WTC11 (cell line): ENCODE results near the gene ASPHD2. TPM values are rescaled to one million over a fixed set of nuclear protein-coding genes. Genes with fewer than 3 reads are reported as not detected.

Experiments
- ATAC-seq: fragments of 200-7000 bp; cut with Tn5 transposase; 2 replicates; pipeline ENCODE4 v1.10.0; 2021; ENCODE audit warnings: mild to moderate bottlenecking, moderate library complexity
- CTCF ChIA-PET: fragments of 300-600 bp; sonication (Branson Sonifier 250); formaldehyde crosslinking; loops from one replicate; lab custom pipeline; 2021; ENCODE audit warnings: antibody characterized with exemption; lab: Charles Lee
- POLR2A ChIA-PET: fragments of 350-600 bp; sonication (Branson Sonifier 250); formaldehyde crosslinking; loops from one replicate; lab custom pipeline; 2021; ENCODE audit warnings: antibody characterized with exemption; lab: Charles Lee
- DNase-seq: peaks from one replicate; pipeline ENCODE4 v3.0.0; 2021; ENCODE audit warnings: low spot score
- H3K27ac Mint-ChIP-seq: 2 replicates; pipeline ENCODE4 v1.8.0; 2021; ENCODE audit warnings: mixed read lengths
- H3K27me3 Mint-ChIP-seq: 2 replicates; pipeline ENCODE4 v1.8.0; 2021; ENCODE audit warnings: low read depth, mild to moderate bottlenecking, moderate library complexity, mixed read lengths
- H3K36me3 Mint-ChIP-seq: 2 replicates; pipeline ENCODE4 v1.8.0; 2021; ENCODE audit warnings: mixed read lengths
- H3K4me1 Mint-ChIP-seq: 2 replicates; pipeline ENCODE4 v1.8.0; 2022; ENCODE audit warnings: mixed read lengths
- H3K4me3 Mint-ChIP-seq: 2 replicates; pipeline ENCODE4 v1.8.0; 2021; ENCODE audit warnings: mild to moderate bottlenecking, moderate library complexity, mixed read lengths
- H3K9me3 Mint-ChIP-seq: 2 replicates; pipeline ENCODE4 v1.8.0; 2021; ENCODE audit warnings: mixed read lengths
- ETV6 ChIP-seq: sonication (generic); formaldehyde crosslinking; IDR thresholded peaks from 2 replicates; pipeline ENCODE4 v1.8.1; 2022; ENCODE audit warnings: mild to moderate bottlenecking, missing genetic modification reagents
- FOXP1 ChIP-seq: sonication (generic); formaldehyde crosslinking; IDR thresholded peaks from 2 replicates; pipeline ENCODE4 v1.8.0; 2022; ENCODE audit warnings: missing genetic modification reagents, mild to moderate bottlenecking, moderate library complexity, borderline replicate concordance
- KAT7 ChIP-seq: sonication (generic); formaldehyde crosslinking; IDR thresholded peaks from 2 replicates; pipeline ENCODE4 v1.8.1; 2023; ENCODE audit warnings: missing genetic modification reagents, mild to moderate bottlenecking, borderline replicate concordance
- NFE2L1 ChIP-seq: sonication (generic); formaldehyde crosslinking; IDR thresholded peaks from 2 replicates; pipeline ENCODE4 v1.8.1; 2023; ENCODE audit warnings: missing genetic modification reagents
- RORB ChIP-seq: fragments of 250-450 bp; sonication (Bioruptor Pico); IDR thresholded peaks from 2 replicates; pipeline ENCODE4 v1.9.0; 2021; ENCODE audit warnings: mild to moderate bottlenecking
- ZNF416 ChIP-seq: fragments of 250-450 bp; sonication (Bioruptor Pico); IDR thresholded peaks from 2 replicates; pipeline ENCODE4 v1.9.0; 2021; ENCODE audit warnings: mild to moderate bottlenecking, inconsistent platforms
- total RNA-seq: library from RNA; stranded (reverse); gene quantifications from 3 replicates; pipeline ENCODE4 v1.2.3, GENCODE V29; 2021
- TF ChIP-seq, protein P1 (sequence below): fragments of 200-600 bp; IDR thresholded peaks from 2 replicates; pipeline ENCODE4 v1.8.0; 2022; ENCODE audit warnings: antibody characterized with exemption
- TF ChIP-seq, protein P2 (sequence below): fragments of 250-450 bp; sonication (Bioruptor Pico); IDR thresholded peaks from 2 replicates; pipeline ENCODE4 v1.8.0; 2021; ENCODE audit warnings: mild to moderate bottlenecking
- TF ChIP-seq, protein P3 (sequence below): sonication (generic); formaldehyde crosslinking; IDR thresholded peaks from 2 replicates; pipeline ENCODE4 v1.8.0; 2023; ENCODE audit warnings: missing genetic modification reagents
- TF ChIP-seq, protein P4 (sequence below): sonication (generic); formaldehyde crosslinking; IDR thresholded peaks from 2 replicates; pipeline ENCODE4 v1.8.0; 2022; ENCODE audit warnings: missing genetic modification reagents
- TF ChIP-seq, protein P5 (sequence below): sonication (generic); formaldehyde crosslinking; conservative IDR thresholded peaks from 2 replicates; pipeline ENCODE4 v1.8.1; 2022; ENCODE audit warnings: mild to moderate bottlenecking, missing genetic modification reagents
- TF ChIP-seq, protein P6 (sequence below): sonication (generic); formaldehyde crosslinking; IDR thresholded peaks from 2 replicates; pipeline ENCODE4 v1.8.0; 2023; ENCODE audit warnings: missing genetic modification reagents, mild to moderate bottlenecking, borderline replicate concordance

The ASPHD2 gene
- total RNA-seq, 1 experiment from 2014 or later = 7.1 TPM

DNA sequence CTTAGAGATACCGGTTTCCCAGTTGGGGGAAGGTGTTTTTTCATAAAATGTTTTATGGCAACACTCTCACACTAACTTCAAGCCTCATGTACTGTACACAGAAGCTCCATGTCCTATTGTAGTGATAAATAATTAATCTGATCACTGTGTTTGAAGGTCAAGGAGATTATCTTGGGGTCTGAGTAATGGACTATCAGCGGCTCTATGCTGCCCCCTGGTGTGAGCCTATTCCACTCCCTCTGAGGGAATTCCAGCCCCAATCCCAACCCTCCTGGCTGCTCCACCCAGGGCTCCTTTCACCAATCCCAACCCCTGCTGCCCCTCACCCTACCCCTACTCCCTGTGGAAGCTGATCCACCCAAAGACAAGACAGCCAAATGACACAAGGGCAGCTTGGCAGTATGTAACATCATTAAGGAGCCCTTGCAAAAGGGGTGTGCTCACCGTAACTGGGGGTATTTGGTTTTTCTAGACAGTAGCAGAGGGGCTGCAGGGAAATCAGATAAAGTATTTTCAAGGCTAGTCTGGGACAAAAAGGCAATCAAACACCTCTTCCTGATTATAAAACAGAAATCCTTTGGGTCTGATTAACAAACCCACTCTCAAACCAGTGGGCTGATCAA, 32.2 kb downstream of the ASPHD2 start:
- peak; percentile 88 for DNase-seq
- TF ChIP-seq, protein P1, sequence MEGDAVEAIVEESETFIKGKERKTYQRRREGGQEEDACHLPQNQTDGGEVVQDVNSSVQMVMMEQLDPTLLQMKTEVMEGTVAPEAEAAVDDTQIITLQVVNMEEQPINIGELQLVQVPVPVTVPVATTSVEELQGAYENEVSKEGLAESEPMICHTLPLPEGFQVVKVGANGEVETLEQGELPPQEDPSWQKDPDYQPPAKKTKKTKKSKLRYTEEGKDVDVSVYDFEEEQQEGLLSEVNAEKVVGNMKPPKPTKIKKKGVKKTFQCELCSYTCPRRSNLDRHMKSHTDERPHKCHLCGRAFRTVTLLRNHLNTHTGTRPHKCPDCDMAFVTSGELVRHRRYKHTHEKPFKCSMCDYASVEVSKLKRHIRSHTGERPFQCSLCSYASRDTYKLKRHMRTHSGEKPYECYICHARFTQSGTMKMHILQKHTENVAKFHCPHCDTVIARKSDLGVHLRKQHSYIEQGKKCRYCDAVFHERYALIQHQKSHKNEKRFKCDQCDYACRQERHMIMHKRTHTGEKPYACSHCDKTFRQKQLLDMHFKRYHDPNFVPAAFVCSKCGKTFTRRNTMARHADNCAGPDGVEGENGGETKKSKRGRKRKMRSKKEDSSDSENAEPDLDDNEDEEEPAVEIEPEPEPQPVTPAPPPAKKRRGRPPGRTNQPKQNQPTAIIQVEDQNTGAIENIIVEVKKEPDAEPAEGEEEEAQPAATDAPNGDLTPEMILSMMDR = peak; percentile 57; the same call in 1 of the 2 replicates
- TF ChIP-seq, protein P2, sequence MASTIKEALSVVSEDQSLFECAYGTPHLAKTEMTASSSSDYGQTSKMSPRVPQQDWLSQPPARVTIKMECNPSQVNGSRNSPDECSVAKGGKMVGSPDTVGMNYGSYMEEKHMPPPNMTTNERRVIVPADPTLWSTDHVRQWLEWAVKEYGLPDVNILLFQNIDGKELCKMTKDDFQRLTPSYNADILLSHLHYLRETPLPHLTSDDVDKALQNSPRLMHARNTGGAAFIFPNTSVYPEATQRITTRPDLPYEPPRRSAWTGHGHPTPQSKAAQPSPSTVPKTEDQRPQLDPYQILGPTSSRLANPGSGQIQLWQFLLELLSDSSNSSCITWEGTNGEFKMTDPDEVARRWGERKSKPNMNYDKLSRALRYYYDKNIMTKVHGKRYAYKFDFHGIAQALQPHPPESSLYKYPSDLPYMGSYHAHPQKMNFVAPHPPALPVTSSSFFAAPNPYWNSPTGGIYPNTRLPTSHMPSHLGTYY (CRISPR knock-in tag) = no peak
- peak overlapping the region; percentile 84; the same call in 1 of the 2 replicates for H3K27ac Mint-ChIP-seq
- no peak overlapping the region for H3K4me3 Mint-ChIP-seq
- no peaks in the 10 kb centered on the region for H3K27me3 Mint-ChIP-seq
- H3K4me1 Mint-ChIP-seq = peaks cover 4% of the 10 kb centered on the region; the same call in 1 of the 2 replicates
- no peaks in the 10 kb centered on the region for H3K9me3 Mint-ChIP-seq
- peaks cover 49% of the 10 kb centered on the region for H3K36me3 Mint-ChIP-seq
- peak; percentile 99 for ATAC-seq
- ChIA-PET CTCF (interaction anchor here (0.6 to 5.0 kb wide), 21 partner anchors 9 to 204 kb away, joined by 3 to 69 read pairs (median 4); partner anchors contain the start of genes HPS4 and SRRD), POLR2A (interaction anchor here (0.6 kb wide), 1 partner anchor 34 kb away, joined by 3 read pairs; no protein-coding TSS in a partner anchor)

DNA sequence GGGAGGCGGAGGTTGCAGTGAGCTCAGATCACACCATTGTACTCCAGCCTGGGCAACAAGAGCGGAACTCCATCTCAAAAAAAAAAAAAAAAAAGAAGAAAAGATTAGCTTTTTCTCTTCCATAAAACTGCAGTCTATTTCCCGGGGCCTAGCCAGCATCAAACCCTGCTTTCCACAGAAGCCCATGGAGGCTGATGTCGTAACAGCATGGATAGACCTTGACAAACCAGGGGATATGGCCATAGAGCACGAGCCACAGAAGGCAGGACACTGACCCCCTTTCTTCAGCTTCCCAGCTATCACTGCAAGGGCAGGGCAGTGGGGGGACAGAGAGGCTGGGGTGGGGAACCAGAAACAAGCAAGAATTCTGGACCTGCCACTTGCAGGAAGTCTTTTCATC, 33.0 kb downstream of the ASPHD2 start:
- ATAC-seq (no peak), DNase-seq (no peak)
- Mint-ChIP-seq H3K4me3 (no peak overlapping the region), H3K9me3 (no peaks in the 10 kb centered on the region), H3K27me3 (no peaks in the 10 kb centered on the region), H3K36me3 (peaks cover 56% of the 10 kb centered on the region), H3K27ac (no peak overlapping the region), H3K4me1 (peaks cover 4% of the 10 kb centered on the region; the same call in 1 of the 2 replicates)
- ChIA-PET CTCF (interaction anchor here (0.8 to 5.0 kb wide), 16 partner anchors 10 to 211 kb away, joined by 3 to 69 read pairs (median 4); no protein-coding TSS in a partner anchor), POLR2A (interaction anchor here (0.6 kb wide), 1 partner anchor 33 kb away, joined by 3 read pairs; no protein-coding TSS in a partner anchor)
- TF ChIP-seq, protein P3, sequence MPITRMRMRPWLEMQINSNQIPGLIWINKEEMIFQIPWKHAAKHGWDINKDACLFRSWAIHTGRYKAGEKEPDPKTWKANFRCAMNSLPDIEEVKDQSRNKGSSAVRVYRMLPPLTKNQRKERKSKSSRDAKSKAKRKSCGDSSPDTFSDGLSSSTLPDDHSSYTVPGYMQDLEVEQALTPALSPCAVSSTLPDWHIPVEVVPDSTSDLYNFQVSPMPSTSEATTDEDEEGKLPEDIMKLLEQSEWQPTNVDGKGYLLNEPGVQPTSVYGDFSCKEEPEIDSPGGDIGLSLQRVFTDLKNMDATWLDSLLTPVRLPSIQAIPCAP (CRISPR knock-in tag) = no peak
- TF ChIP-seq ZNF416 (CRISPR knock-in tag) = no peak
- TF ChIP-seq NFE2L1 (CRISPR knock-in tag) = no peak
- TF ChIP-seq ETV6 = no peak
- no peak for TF ChIP-seq FOXP1 (CRISPR knock-in tag)
- TF ChIP-seq, protein P4, sequence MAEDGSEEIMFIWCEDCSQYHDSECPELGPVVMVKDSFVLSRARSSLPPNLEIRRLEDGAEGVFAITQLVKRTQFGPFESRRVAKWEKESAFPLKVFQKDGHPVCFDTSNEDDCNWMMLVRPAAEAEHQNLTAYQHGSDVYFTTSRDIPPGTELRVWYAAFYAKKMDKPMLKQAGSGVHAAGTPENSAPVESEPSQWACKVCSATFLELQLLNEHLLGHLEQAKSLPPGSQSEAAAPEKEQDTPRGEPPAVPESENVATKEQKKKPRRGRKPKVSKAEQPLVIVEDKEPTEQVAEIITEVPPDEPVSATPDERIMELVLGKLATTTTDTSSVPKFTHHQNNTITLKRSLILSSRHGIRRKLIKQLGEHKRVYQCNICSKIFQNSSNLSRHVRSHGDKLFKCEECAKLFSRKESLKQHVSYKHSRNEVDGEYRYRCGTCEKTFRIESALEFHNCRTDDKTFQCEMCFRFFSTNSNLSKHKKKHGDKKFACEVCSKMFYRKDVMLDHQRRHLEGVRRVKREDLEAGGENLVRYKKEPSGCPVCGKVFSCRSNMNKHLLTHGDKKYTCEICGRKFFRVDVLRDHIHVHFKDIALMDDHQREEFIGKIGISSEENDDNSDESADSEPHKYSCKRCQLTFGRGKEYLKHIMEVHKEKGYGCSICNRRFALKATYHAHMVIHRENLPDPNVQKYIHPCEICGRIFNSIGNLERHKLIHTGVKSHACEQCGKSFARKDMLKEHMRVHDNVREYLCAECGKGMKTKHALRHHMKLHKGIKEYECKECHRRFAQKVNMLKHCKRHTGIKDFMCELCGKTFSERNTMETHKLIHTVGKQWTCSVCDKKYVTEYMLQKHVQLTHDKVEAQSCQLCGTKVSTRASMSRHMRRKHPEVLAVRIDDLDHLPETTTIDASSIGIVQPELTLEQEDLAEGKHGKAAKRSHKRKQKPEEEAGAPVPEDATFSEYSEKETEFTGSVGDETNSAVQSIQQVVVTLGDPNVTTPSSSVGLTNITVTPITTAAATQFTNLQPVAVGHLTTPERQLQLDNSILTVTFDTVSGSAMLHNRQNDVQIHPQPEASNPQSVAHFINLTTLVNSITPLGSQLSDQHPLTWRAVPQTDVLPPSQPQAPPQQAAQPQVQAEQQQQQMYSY (CRISPR knock-in tag) = no peak
- TF ChIP-seq, protein P5, sequence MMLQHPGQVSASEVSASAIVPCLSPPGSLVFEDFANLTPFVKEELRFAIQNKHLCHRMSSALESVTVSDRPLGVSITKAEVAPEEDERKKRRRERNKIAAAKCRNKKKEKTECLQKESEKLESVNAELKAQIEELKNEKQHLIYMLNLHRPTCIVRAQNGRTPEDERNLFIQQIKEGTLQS (CRISPR knock-in tag) = no peak
- TF ChIP-seq KAT7 (CRISPR knock-in tag) = no peak
- TF ChIP-seq RORB = no peak
- TF ChIP-seq, protein P6, sequence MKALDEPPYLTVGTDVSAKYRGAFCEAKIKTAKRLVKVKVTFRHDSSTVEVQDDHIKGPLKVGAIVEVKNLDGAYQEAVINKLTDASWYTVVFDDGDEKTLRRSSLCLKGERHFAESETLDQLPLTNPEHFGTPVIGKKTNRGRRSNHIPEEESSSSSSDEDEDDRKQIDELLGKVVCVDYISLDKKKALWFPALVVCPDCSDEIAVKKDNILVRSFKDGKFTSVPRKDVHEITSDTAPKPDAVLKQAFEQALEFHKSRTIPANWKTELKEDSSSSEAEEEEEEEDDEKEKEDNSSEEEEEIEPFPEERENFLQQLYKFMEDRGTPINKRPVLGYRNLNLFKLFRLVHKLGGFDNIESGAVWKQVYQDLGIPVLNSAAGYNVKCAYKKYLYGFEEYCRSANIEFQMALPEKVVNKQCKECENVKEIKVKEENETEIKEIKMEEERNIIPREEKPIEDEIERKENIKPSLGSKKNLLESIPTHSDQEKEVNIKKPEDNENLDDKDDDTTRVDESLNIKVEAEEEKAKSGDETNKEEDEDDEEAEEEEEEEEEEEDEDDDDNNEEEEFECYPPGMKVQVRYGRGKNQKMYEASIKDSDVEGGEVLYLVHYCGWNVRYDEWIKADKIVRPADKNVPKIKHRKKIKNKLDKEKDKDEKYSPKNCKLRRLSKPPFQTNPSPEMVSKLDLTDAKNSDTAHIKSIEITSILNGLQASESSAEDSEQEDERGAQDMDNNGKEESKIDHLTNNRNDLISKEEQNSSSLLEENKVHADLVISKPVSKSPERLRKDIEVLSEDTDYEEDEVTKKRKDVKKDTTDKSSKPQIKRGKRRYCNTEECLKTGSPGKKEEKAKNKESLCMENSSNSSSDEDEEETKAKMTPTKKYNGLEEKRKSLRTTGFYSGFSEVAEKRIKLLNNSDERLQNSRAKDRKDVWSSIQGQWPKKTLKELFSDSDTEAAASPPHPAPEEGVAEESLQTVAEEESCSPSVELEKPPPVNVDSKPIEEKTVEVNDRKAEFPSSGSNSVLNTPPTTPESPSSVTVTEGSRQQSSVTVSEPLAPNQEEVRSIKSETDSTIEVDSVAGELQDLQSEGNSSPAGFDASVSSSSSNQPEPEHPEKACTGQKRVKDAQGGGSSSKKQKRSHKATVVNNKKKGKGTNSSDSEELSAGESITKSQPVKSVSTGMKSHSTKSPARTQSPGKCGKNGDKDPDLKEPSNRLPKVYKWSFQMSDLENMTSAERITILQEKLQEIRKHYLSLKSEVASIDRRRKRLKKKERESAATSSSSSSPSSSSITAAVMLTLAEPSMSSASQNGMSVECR = no peak
